Stomach (tissue), 9 donors: ENCODE data around the gene FES. TPM values are rescaled to one million over a fixed set of nuclear protein-coding genes. Genes with fewer than 3 reads are reported as not detected.

ENCODE experiments used
- DNase-seq, 2 donors: peaks; one replicate each; pipeline versions ENCODE4 v3.0.0 to v3.0.0-alpha.2; 2013 to 2019
- H3K27ac ChIP-seq, 5 donors: fragments of 200-600 bp in 4 of 5; sonication (generic) in 4 of 5; one replicate each; pipeline ENCODE4 v1.5.1; 2013 to 2019; ENCODE audit warnings: mild to moderate bottlenecking in 1 of 5, moderate library complexity in 1 of 5
- H3K27me3 ChIP-seq, 3 donors: fragments of 200-600 bp; sonication (generic); one replicate each; pipeline ENCODE4 v1.5.1; 2017 to 2019; ENCODE audit warnings: mixed run types in 1 of 3
- H3K36me3 ChIP-seq, 4 donors: fragments of 200-600 bp; sonication (generic); 1 replicate in 3 of 4; 2 replicates in 1 of 4; pipeline ENCODE4 v1.5.1; 2016 to 2019
- H3K4me1 ChIP-seq, 4 donors: fragments of 200-600 bp; sonication (generic); one replicate each; pipeline ENCODE4 v1.5.1; 2016 to 2019
- H3K4me3 ChIP-seq, 4 donors: fragments of 200-600 bp; sonication (generic) in 3 of 4; one replicate each; pipeline ENCODE4 v1.5.1; 2016 to 2019; ENCODE audit warnings: mild to moderate bottlenecking in 1 of 4
- H3K9me3 ChIP-seq, 4 donors: fragments of 200-600 bp; sonication (generic); one replicate each; pipeline ENCODE4 v1.5.1; 2016 to 2019
- EP300 ChIP-seq: sonication (generic); formaldehyde crosslinking; IDR thresholded peaks from one replicate; pipeline ENCODE4 v1.6.1; 2017; ENCODE audit warnings: antibody characterized with exemption
- POLR2A ChIP-seq, 4 donors: fragments of 450-650 bp; IDR thresholded peaks; one replicate each; pipeline ENCODE4 v1.6.1; 2016; ENCODE audit warnings: antibody characterized with exemption in 4 of 4, control low read depth in 2 of 4, mild to moderate bottlenecking in 1 of 4, moderate library complexity in 1 of 4
- POLR2AphosphoS5 ChIP-seq, 3 donors: sonication (generic); formaldehyde crosslinking; IDR thresholded peaks; one replicate each; pipeline ENCODE4 v1.6.1; 2016; ENCODE audit warnings: antibody characterized with exemption in 3 of 3
- WGBS, 5 donors: extraction: QIAGEN DNeasy Blood & Tissue Kit in 3 of 5; methylation state at CpG; one replicate each; pipeline versions ENCODE4 v1.1.5 to v1.1.7; 2013 to 2018; 5-methylcytosine and 5-hydroxymethylcytosine counted together
- intact Hi-C: fragments of 100-400 bp; cut with DNase I; formaldehyde crosslinking; loops from one replicate; pipeline ENCODE4 v1.15.1; 2023; ENCODE audit warnings: low total_unique reads
- polyA plus RNA-seq, 3 donors: library from polyadenylated mRNA; stranded (reverse); fragments of 200-250 nt; gene quantifications; one replicate each; pipeline ENCODE4 v1.2.3, GENCODE V29; 2013
- total RNA-seq, 5 donors: library from RNA; depleted of rRNA; stranded (reverse); fragments of >200 nt; gene quantifications; one replicate each; pipeline versions ENCODE4 v1.1.0 to v1.2.3, GENCODE V29; 2014 to 2016
- TF ChIP-seq, protein P1 (sequence below), 7 experiments: fragments of 450-650 bp in 4 of 7; fragments of 200-600 bp in 3 of 7; sonication (generic) in 3 of 7; IDR thresholded peaks; one replicate each; pipeline ENCODE4 v1.5.1; 2016 to 2019; ENCODE audit warnings: antibody characterized with exemption in 7 of 7, control low read depth in 2 of 7, mild to moderate bottlenecking in 1 of 7
- donor health status: healthy with polysubstance abuse.
- donor health status: Bipolar disorder and iron deficiency.
- donor health status: healthy.

FES gene
- total and polyA plus RNA-seq, 8 donors: 8.0 to 49.1 (median 19.2) TPM

- Histone ChIP-seq H3K4me3 (no peak overlapping the region), H3K27me3 (no peaks in the 10 kb centered on the region), H3K4me1 (peaks cover 18 to 34% (median 20%) of the 10 kb centered on the region in 4 donors), H3K36me3 (peaks cover 63 to 79% (median 75%) of the 10 kb centered on the region in 4 donors), H3K27ac (no peak overlapping the region), H3K9me3 (no peaks in the 10 kb centered on the region)
- TF ChIP-seq, protein P1, sequence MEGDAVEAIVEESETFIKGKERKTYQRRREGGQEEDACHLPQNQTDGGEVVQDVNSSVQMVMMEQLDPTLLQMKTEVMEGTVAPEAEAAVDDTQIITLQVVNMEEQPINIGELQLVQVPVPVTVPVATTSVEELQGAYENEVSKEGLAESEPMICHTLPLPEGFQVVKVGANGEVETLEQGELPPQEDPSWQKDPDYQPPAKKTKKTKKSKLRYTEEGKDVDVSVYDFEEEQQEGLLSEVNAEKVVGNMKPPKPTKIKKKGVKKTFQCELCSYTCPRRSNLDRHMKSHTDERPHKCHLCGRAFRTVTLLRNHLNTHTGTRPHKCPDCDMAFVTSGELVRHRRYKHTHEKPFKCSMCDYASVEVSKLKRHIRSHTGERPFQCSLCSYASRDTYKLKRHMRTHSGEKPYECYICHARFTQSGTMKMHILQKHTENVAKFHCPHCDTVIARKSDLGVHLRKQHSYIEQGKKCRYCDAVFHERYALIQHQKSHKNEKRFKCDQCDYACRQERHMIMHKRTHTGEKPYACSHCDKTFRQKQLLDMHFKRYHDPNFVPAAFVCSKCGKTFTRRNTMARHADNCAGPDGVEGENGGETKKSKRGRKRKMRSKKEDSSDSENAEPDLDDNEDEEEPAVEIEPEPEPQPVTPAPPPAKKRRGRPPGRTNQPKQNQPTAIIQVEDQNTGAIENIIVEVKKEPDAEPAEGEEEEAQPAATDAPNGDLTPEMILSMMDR (IDR thresholded peaks at IDR 0.05): no peak
- TF ChIP-seq EP300: no peak
- TF ChIP-seq POLR2A (IDR thresholded peaks at IDR 0.05): no peak
- no peak for TF ChIP-seq POLR2AphosphoS5 (IDR thresholded peaks at IDR 0.05)
- intact Hi-C loops: no loop called here
- DNase-seq: no peak
- 92 to 97% (median 96%) methylated on average over 8 to 14 of the region's 14 CpGs for WGBS, 5 donors
Observed at GRCh38 chr15:90877996-90878395, 6.3 kb upstream of the FES start.

GRCh38 chr15:90878660-90879059 lies 5.6 kb upstream of the FES start:
- Histone ChIP-seq H3K4me3 (no peak overlapping the region), H3K36me3 (peaks cover 63 to 79% (median 75%) of the 10 kb centered on the region in 4 donors), H3K9me3 (no peaks in the 10 kb centered on the region), H3K4me1 (peaks cover 18 to 34% (median 20%) of the 10 kb centered on the region in 4 donors), H3K27me3 (no peaks in the 10 kb centered on the region), H3K27ac (no peak overlapping the region)
- intact Hi-C loops: no loop called here
- TF ChIP-seq POLR2A (IDR thresholded peaks at IDR 0.05) (no peak), EP300 (no peak), POLR2AphosphoS5 (IDR thresholded peaks at IDR 0.05) (no peak)
- TF ChIP-seq, protein P1 (IDR thresholded peaks at IDR 0.05): no peak
- WGBS, 5 donors: 94 to 96% (median 95%) methylated on average over 10 to 15 of the region's 15 CpGs
- no peak for DNase-seq

DNA sequence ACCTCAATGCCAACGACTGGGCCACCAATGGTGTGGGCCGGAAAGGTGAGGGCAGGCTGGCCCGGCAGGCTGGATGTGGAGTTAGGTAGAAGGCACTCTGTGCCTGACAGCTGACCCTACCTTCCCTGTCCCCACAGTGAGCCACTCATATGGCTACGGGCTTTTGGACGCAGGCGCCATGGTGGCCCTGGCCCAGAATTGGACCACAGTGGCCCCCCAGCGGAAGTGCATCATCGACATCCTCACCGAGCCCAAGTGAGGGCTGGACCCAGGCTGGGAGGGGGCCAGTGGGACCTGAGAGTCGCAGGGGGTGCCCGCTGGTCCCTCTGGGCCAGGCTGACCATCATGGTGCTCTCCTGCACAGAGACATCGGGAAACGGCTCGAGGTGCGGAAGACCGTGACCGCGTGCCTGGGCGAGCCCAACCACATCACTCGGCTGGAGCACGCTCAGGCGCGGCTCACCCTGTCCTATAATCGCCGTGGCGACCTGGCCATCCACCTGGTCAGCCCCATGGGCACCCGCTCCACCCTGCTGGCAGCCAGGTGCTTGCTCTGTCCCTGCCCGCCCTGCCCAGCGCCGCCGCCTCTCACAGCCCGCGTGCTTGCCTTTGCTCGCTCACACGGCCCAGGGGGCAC lies 4.5 kb upstream of the FES start:
- TF ChIP-seq POLR2A (IDR thresholded peaks at IDR 0.05) (no peak), EP300 (no peak), POLR2AphosphoS5 (IDR thresholded peaks at IDR 0.05) (no peak)
- TF ChIP-seq, protein P1 (IDR thresholded peaks at IDR 0.05): no peak
- H3K36me3 ChIP-seq: peaks cover 63 to 79% (median 75%) of the 10 kb centered on the region in 4 donors
- no peak overlapping the region for H3K27ac ChIP-seq
- no peaks in the 10 kb centered on the region for H3K9me3 ChIP-seq
- H3K4me3 ChIP-seq: no peak overlapping the region
- intact Hi-C loops: loop anchor here (5.0 kb wide), 1 partner anchor 163 kb away; the partner anchor contains the start of gene BLM
- no peaks in the 10 kb centered on the region for H3K27me3 ChIP-seq
- H3K4me1 ChIP-seq: peaks cover 19 to 35% (median 21%) of the 10 kb centered on the region in 4 donors
- 90 to 95% (median 94%) methylated on average over 23 to 35 of the region's 35 CpGs for WGBS, 5 donors
- DNase-seq: no peak

DNA sequence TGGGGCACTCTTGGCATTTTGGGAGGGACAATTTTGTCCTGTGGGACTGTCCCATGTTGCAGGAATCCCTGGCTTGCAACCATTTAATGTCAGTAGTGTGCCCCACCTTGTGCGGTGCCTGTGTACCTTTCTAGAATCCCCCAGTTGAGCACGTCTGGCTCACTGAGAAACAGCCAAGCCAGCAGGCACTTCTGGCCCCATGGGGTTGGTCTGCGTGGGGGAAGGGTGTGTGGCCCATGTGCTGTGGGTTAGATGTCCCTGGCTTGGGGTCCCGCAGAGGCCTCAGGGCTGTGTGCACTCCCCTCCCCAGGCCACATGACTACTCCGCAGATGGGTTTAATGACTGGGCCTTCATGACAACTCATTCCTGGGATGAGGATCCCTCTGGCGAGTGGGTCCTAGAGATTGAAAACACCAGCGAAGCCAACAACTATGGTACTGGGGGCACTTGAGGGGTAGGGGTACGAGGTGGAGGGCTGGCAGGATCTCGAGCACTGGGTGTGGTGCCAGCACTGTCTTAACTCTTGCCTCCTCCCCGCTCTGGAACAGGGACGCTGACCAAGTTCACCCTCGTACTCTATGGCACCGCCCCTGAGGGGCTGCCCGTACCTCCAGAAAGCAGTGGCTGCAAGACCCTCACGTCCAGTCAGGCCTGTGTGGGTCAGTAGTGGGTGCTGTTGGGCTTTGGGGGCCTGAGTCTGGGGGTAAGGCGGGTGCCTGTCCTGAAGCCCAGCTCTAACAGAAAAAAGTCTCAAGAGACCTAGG lies 3.7 kb upstream of the FES start:
- 84 to 93% (median 90%) methylated on average over 9 to 16 of the region's 16 CpGs for WGBS, 5 donors
- intact Hi-C loops: loop anchor here (5.0 kb wide), 1 partner anchor 163 kb away; the partner anchor contains the start of gene BLM
- Histone ChIP-seq H3K4me1 (peaks cover 26 to 36% (median 28%) of the 10 kb centered on the region in 4 donors), H3K4me3 (no peak overlapping the region), H3K27ac (no peak overlapping the region), H3K9me3 (no peaks in the 10 kb centered on the region), H3K27me3 (no peaks in the 10 kb centered on the region), H3K36me3 (peaks cover 63 to 74% (median 70%) of the 10 kb centered on the region in 4 donors)
- DNase-seq: no peak
- no peak for TF ChIP-seq EP300
- TF ChIP-seq POLR2A (IDR thresholded peaks at IDR 0.05): no peak
- TF ChIP-seq, protein P1 (IDR thresholded peaks at IDR 0.05): no peak
- TF ChIP-seq POLR2AphosphoS5 (IDR thresholded peaks at IDR 0.05): no peak
